ENCODE measurements around the gene NUCKS1. TPM values are rescaled to one million over a fixed set of nuclear protein-coding genes. Genes with fewer than 3 reads are reported as not detected.
A peak's percentile ranks its signal among the peaks of the same experiment; 100 is the strongest.

Gene NUCKS1
- total RNA-seq, 1 experiment from 2014 or later, result 427 TPM

DNA sequence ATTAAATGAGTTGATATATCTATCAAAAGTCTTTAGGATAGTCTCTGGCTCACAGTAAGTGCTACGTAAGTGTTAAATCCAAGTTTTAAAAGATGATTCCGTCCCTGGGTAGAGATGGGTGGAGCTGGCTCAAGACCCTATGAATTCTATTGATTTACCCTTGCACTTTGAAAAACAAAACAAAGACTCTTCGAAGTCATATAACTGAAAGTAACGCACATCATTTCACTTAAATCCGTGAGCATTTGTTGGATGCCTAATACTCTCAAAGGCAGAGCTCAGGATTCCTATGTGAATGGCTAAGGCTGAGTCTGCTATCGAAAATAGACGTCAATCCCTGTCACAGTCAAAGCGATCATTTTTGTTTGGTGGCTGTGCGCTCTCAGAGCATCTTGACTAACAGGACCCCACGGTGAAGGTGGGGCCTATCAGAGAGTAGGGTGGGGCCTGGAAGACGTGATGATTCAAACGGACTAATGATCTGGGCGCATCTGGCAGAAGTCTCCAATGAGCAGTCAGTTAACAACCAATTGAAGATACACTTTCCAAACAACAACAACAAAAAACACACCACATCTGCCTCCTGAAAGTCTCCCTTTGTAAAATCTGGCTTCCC, 1.2 kb upstream of the NUCKS1 start:
- H3K9me3 Mint-ChIP-seq, result no peaks in the 10 kb centered on the region; a peak in 1 of 5 replicates
- Histone ChIP-seq H3K23ac (ENCODE audit: insufficient read length, low read depth, low read length) (no peak overlapping the region), H2BK15ac (ENCODE audit: low read depth, low read length) (no peak overlapping the region), H4K20me1 (ENCODE audit: control insufficient read depth, insufficient read depth, insufficient read length) (peaks cover 2% of the 10 kb centered on the region), H3K9ac (ENCODE audit: extremely low read depth, insufficient read length, low read length) (peak overlapping the region; percentile 17), H3K14ac (ENCODE audit: insufficient read depth, low read length) (no peak overlapping the region), H3K79me2 (ENCODE audit: insufficient read depth, low read length) (peaks cover 27% of the 10 kb centered on the region), H3K4ac (ENCODE audit: low read depth, low read length) (no peak overlapping the region), H3K79me1 (ENCODE audit: insufficient read depth, low read depth, low read length, poor library complexity, severe bottlenecking) (no peaks in the 10 kb centered on the region), H2BK12ac (ENCODE audit: insufficient read length, low read depth, low read length) (no peak overlapping the region), H3K4me1 (ENCODE audit: insufficient read depth, low read length) (no peaks in the 10 kb centered on the region), H3T11ph (ENCODE audit: low read length) (no peak overlapping the region), H3K18ac (ENCODE audit: insufficient read length, low read depth, low read length) (no peak overlapping the region), H2BK5ac (ENCODE audit: insufficient read length, low read length) (no peak overlapping the region), H2BK20ac (ENCODE audit: low read depth, low read length, poor library complexity, severe bottlenecking) (no peak overlapping the region), H2AK5ac (ENCODE audit: insufficient read length, low read length) (no peak overlapping the region), H3K27me3 (ENCODE audit: insufficient read depth, low read length) (no peaks in the 10 kb centered on the region), H3K56ac (ENCODE audit: insufficient read length, low read depth, low read length) (no peak overlapping the region), H3K4me2 (ENCODE audit: insufficient read depth, insufficient read length, low read length) (no peak overlapping the region), H3K9me3 (ENCODE audit: control insufficient read depth, low read depth, low read length) (no peaks in the 10 kb centered on the region), H4K91ac (ENCODE audit: insufficient read length, low read depth, low read length) (no peak overlapping the region), H4K8ac (replicated peaks; ENCODE audit: insufficient read length, low read depth, low read length) (no peak overlapping the region), H2BK120ac (ENCODE audit: low read depth, low read length, poor library complexity, severe bottlenecking) (no peak overlapping the region), H2AFZ (ENCODE audit: low read length) (no peak overlapping the region), H4K5ac (ENCODE audit: insufficient read length, low read depth, low read length) (no peak overlapping the region), H3K27ac (ENCODE audit: insufficient read length, low read depth, low read length) (no peak overlapping the region), H3K23me2 (ENCODE audit: insufficient read length, low read depth, low read length, poor library complexity, severe bottlenecking) (no peaks in the 10 kb centered on the region)
- peaks cover 20 to 33% of the 10 kb centered on the region in 2 experiments for H3K4me1 Mint-ChIP-seq
- H3K36me3 Mint-ChIP-seq (ENCODE audit: insufficient read depth in 1 of 3, low read depth in 3 of 3), result peaks cover 15 to 27% (median 22%) of the 10 kb centered on the region in 3 experiments
- peaks cover 6% of the 10 kb centered on the region for H3K27me3 Mint-ChIP-seq (ENCODE audit: low read depth)
- peak overlapping the region in 2 of 3 experiments; percentile 41 to 100; a peak in 5 of 7 replicates for H3K27ac Mint-ChIP-seq
- TF ChIP-seq, protein P1, sequence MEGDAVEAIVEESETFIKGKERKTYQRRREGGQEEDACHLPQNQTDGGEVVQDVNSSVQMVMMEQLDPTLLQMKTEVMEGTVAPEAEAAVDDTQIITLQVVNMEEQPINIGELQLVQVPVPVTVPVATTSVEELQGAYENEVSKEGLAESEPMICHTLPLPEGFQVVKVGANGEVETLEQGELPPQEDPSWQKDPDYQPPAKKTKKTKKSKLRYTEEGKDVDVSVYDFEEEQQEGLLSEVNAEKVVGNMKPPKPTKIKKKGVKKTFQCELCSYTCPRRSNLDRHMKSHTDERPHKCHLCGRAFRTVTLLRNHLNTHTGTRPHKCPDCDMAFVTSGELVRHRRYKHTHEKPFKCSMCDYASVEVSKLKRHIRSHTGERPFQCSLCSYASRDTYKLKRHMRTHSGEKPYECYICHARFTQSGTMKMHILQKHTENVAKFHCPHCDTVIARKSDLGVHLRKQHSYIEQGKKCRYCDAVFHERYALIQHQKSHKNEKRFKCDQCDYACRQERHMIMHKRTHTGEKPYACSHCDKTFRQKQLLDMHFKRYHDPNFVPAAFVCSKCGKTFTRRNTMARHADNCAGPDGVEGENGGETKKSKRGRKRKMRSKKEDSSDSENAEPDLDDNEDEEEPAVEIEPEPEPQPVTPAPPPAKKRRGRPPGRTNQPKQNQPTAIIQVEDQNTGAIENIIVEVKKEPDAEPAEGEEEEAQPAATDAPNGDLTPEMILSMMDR (conservative IDR thresholded peaks at IDR 0.05), result no peak
- H3K4me3 Mint-ChIP-seq, result peak overlapping the region; percentile 58 to 94
- DNase-seq, result peak; percentile 61
- WGBS (ENCODE audit: extremely low coverage, insufficient read length, low lambda C conversion rate), result no CpG with 5 or more reads among the region's 13 CpGs

All from H9 (cell line).